K562 (cell line): Measurements from ENCODE around the gene TIGD7. TPM values are rescaled to one million over a fixed set of nuclear protein-coding genes. Genes with fewer than 3 reads are reported as not detected.
A peak's percentile ranks its signal among the peaks of the same experiment; 100 is the strongest.

Source experiments
- CHD7 ChIP-seq: fragments of 200-600 bp; sonication (generic); IDR thresholded peaks from one replicate; pipeline ENCODE4 v1.6.1; 2012; ENCODE audit warnings: mild to moderate bottlenecking, low read depth, low read length, inconsistent platforms
- REST ChIP-seq, 2 experiments: fragments of 450-650 bp; formaldehyde crosslinking in 1 of 2; IDR thresholded peaks; 2 replicates each; pipeline versions ENCODE4 v1.4.0 to v1.6.1; 2014 to 2020; ENCODE audit warnings: mild to moderate bottlenecking in 2 of 2, borderline replicate concordance in 1 of 2, low read depth in 1 of 2
- SFPQ ChIP-seq: fragments of 200-400 bp; formaldehyde crosslinking; IDR thresholded peaks from 2 replicates; pipeline ENCODE4 v1.6.1; 2017; ENCODE audit warnings: mild to moderate bottlenecking, low read depth, low read length, moderate library complexity
- polyA plus RNA-seq, 8 experiments: library from polyadenylated mRNA; depleted of rRNA in 4 of 8; stranded (reverse) in 5 of 8; unstranded in 3 of 8; fragments of >200 nt; fragmentation: Nextera tagmentation in 2 of 8; fragmentation: Illumina TruSeq in 1 of 8; extraction: Ambion mirVana in 2 of 8; extraction: Trizol in 1 of 8; gene quantifications; 2 replicates each; pipeline versions ENCODE4 v1.2.1 to v1.2.3, GENCODE V29; 2011 to 2014; ENCODE audit warnings: inconsistent platforms in 1 of 8, missing spikeins in 1 of 8
- total RNA-seq, 7 experiments: library from RNA; depleted of rRNA in 6 of 7; stranded (reverse); fragments of >200 nt in 6 of 7; fragmentation: Illumina TruSeq in 2 of 7; extraction: Trizol in 2 of 7; gene quantifications; 2 replicates each; pipeline versions ENCODE4 v1.2.1 to v1.2.3, GENCODE V29; 2011 to 2021; ENCODE audit warnings: low replicate concordance in 1 of 7

TIGD7 gene
- total and polyA plus RNA-seq, 9 of the 15 experiments (the other 6 are each of a cell fraction or from before 2014, with no cell fraction given) = 0.84 to 10.7 (median 6.7) TPM

GRCh38 chr16:3282730-3283542, 22.3 kb downstream of the TIGD7 start, which contains the start of gene ZNF263 (continued):
- peak; percentile 63 for TF ChIP-seq REST (IDR thresholded peaks at IDR 0.05; ENCODE audit: borderline replicate concordance)
- 0 out of 2 replicates have a peak, but pooled peaks have one; percentile 11 for TF ChIP-seq REST (CRISPR knock-in tag; IDR thresholded peaks at IDR 0.05; ENCODE audit: low read depth)
- no peak for TF ChIP-seq SFPQ
- TF ChIP-seq CHD7 = no peak
